GM12873 (cell line): ENCODE results near the gene CDH22.

Experiments
- CTCF ChIP-seq: IDR thresholded peaks from 2 replicates; pipeline ENCODE4 v1.5.1; 2012; ENCODE audit warnings: low read depth, mild to moderate bottlenecking, moderate library complexity, low read length, control low read depth; ENCODE audit not compliant: insufficient read depth; ENCODE audit errors: missing control alignments

CDH22 gene

GRCh38 chr20:46293084-46293483 lies 15.2 kb downstream of the CDH22 start:
- no peak for TF ChIP-seq CTCF

- no peak for TF ChIP-seq CTCF
These were observed 16.9 kb downstream of the CDH22 start for GRCh38 chr20:46291401-46291800.

- no peak for TF ChIP-seq CTCF
These were observed 18.9 kb downstream of the CDH22 start for GRCh38 chr20:46289432-46289831.

- no peak for TF ChIP-seq CTCF
These were observed 21.3 kb downstream of the CDH22 start for GRCh38 chr20:46286977-46287376.

- no peak for TF ChIP-seq CTCF
These were observed 21.9 kb downstream of the CDH22 start for GRCh38 chr20:46286382-46286781.

- no peak for TF ChIP-seq CTCF
These were observed 22.6 kb downstream of the CDH22 start for GRCh38 chr20:46285740-46286139.

- TF ChIP-seq CTCF: no peak
These were observed 23.2 kb downstream of the CDH22 start for GRCh38 chr20:46285072-46285471.
